Type B pancreatic cell (in vitro differentiated cells): ENCODE measurements around the gene C11orf54. TPM values are rescaled to one million over a fixed set of nuclear protein-coding genes. Genes with fewer than 3 reads are reported as not detected.

Experiments
- DNase-seq: peaks from one replicate; pipeline ENCODE4 v3.0.0; 2021; ENCODE audit warnings: mixed read lengths; ENCODE audit not compliant: unreplicated experiment; ENCODE audit errors: extremely low spot score
- H3K27ac Mint-ChIP-seq: 2 replicates; pipeline ENCODE4 v1.8.0; 2021; ENCODE audit warnings: mild to moderate bottlenecking, mixed read lengths
- H3K27me3 Mint-ChIP-seq: 2 replicates; pipeline ENCODE4 v1.8.0; 2021; ENCODE audit warnings: mixed read lengths
- H3K36me3 Mint-ChIP-seq: 2 replicates; pipeline ENCODE4 v1.8.0; 2021; ENCODE audit warnings: mixed read lengths
- H3K4me1 Mint-ChIP-seq: one replicate; pipeline ENCODE4 v1.8.0; 2021; ENCODE audit warnings: mixed read lengths; ENCODE audit not compliant: unreplicated experiment
- H3K4me3 Mint-ChIP-seq: 2 replicates; pipeline ENCODE4 v1.8.0; 2021; ENCODE audit warnings: mild to moderate bottlenecking, mixed read lengths
- H3K9me3 Mint-ChIP-seq: 2 replicates; pipeline ENCODE4 v1.8.0; 2021; ENCODE audit warnings: mixed read lengths
- total RNA-seq: library from RNA; stranded (reverse); gene quantifications from 2 replicates; pipeline ENCODE4 v1.2.1, GENCODE V29; 2021; ENCODE audit warnings: low replicate concordance
- TF ChIP-seq, protein P1 (sequence below): fragments of 200-600 bp; sonication (generic); conservative IDR thresholded peaks from 2 replicates; pipeline ENCODE4 v1.5.0; 2021; ENCODE audit warnings: antibody characterized with exemption, mild to moderate bottlenecking

The C11orf54 gene
- total RNA-seq, 1 donor from 2014 or later: 29.9 TPM

DNA sequence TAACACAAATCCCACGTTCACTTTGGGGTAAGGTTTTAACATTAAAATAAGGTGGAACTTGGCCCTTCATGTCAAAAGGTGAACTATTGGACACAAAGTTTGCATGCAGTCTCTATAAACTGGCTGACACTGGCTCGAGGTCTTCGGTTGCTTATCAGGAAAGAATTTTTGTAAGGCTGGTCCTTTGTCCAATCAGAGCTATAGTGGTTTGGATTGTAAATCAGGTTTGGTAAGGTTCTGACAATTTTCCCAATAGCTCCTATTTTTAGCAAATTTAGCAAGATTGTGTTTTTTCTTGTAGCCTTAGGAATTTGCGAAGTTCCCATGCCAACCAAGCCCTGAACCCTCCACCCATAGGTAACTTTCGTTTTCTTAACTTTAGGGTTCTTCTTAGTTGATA, 25.0 kb downstream of the C11orf54 start:
- no peak overlapping the region for H3K4me3 Mint-ChIP-seq
- H3K36me3 Mint-ChIP-seq: no peaks in the 10 kb centered on the region
- TF ChIP-seq, protein P1, sequence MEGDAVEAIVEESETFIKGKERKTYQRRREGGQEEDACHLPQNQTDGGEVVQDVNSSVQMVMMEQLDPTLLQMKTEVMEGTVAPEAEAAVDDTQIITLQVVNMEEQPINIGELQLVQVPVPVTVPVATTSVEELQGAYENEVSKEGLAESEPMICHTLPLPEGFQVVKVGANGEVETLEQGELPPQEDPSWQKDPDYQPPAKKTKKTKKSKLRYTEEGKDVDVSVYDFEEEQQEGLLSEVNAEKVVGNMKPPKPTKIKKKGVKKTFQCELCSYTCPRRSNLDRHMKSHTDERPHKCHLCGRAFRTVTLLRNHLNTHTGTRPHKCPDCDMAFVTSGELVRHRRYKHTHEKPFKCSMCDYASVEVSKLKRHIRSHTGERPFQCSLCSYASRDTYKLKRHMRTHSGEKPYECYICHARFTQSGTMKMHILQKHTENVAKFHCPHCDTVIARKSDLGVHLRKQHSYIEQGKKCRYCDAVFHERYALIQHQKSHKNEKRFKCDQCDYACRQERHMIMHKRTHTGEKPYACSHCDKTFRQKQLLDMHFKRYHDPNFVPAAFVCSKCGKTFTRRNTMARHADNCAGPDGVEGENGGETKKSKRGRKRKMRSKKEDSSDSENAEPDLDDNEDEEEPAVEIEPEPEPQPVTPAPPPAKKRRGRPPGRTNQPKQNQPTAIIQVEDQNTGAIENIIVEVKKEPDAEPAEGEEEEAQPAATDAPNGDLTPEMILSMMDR: no peak
- H3K27me3 Mint-ChIP-seq: no peaks in the 10 kb centered on the region
- no peaks in the 10 kb centered on the region for H3K4me1 Mint-ChIP-seq
- H3K27ac Mint-ChIP-seq: no peak overlapping the region
- no peaks in the 10 kb centered on the region for H3K9me3 Mint-ChIP-seq
- no peak for DNase-seq

DNA sequence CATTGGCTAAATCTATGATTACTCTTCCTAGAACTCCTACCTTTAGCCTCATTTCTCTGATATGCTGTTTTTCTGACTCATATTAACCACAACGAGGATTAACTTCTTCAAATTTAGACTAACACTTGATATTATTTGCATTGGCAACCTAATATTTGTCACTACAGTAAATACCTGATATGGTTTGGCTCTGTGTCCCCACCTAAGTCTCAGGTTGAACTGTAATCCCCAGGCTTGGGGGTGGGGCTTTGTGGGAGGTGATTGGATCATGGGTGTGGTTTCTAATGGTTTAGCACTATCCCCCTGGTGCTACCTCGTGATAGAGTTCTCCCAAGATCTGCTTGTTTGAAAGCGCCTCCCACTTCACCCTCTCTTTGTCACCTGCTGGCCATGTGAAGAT, 25.5 kb downstream of the C11orf54 start:
- Mint-ChIP-seq H3K4me1 (no peaks in the 10 kb centered on the region), H3K4me3 (no peak overlapping the region), H3K9me3 (no peaks in the 10 kb centered on the region), H3K27me3 (no peaks in the 10 kb centered on the region), H3K27ac (no peak overlapping the region), H3K36me3 (no peaks in the 10 kb centered on the region)
- TF ChIP-seq, protein P1: no peak
- no peak for DNase-seq

DNA sequence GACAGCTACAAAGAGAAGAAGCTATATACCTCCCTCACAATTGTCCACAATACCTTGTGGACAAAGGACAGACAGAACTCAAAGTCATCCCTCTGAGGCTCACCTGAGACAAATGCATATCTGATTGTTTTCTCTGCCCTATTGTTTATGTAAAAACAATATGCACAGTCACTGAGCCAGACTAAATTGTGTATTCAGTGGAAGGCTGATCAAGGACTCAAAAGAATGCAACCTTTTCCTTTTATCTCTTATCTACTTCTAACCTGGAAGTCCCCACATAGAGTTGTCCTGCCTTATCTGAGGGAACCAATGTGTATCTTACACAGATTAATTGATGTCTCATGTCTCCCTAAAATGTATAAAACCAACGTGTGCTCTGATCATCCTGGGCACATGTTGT, 28.7 kb downstream of the C11orf54 start:
- no peak overlapping the region for H3K27ac Mint-ChIP-seq
- no peaks in the 10 kb centered on the region for H3K36me3 Mint-ChIP-seq

DNA sequence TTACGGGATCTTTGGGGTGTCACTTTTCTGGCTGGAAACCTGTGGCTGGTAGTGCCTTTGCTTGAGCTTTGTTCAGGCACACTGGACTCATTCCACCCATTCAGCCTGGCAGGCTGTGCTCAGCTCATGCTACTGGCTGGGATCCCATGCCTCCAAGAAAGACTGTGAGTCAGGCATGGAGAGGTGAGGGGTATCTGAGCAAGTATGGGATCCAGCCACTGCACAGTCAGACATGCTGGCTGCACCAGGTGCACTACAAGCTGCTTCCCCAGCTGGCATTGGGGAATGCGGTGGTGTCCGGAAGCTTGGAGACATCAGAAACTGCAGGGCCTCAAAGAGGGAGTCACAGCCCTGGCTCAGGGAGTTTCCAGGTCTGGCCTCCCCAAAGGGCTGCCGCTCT, 30.7 kb downstream of the C11orf54 start:
- Mint-ChIP-seq H3K36me3 (no peaks in the 10 kb centered on the region), H3K27ac (no peak overlapping the region), H3K4me1 (no peaks in the 10 kb centered on the region), H3K27me3 (no peaks in the 10 kb centered on the region), H3K4me3 (no peak overlapping the region), H3K9me3 (no peaks in the 10 kb centered on the region)
- TF ChIP-seq, protein P1: no peak
- no peak for DNase-seq

More for the DNA sequence above, 28.7 kb downstream of the C11orf54 start:
- TF ChIP-seq, protein P1: no peak
- no peak for DNase-seq
- no peaks in the 10 kb centered on the region for H3K27me3 Mint-ChIP-seq
- H3K9me3 Mint-ChIP-seq: no peaks in the 10 kb centered on the region
- H3K4me3 Mint-ChIP-seq: no peak overlapping the region
- no peaks in the 10 kb centered on the region for H3K4me1 Mint-ChIP-seq

DNA sequence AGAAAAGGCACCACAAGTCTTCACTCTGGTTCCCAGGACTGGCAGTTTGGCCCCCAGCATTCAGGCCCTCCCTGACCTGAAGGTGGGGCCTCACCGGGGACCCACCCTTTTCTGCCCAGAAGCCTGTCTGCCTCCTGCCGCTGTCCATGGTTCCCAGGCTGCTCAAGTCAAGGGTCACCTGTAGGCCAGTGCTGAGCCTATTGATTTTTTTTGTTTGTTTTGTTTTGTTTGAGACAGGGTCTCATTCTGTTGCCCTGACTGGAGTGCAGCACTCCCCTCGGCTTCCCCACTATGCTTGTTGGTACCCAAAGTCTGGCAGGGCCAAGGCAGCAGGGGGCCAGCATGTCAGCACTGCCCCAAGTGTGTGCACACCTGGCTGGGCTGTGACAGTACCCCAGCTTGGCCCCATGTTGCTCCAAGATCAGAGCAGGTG, 31.6 kb downstream of the C11orf54 start:
- TF ChIP-seq, protein P1: no peak
- no peak overlapping the region for H3K27ac Mint-ChIP-seq
- no peaks in the 10 kb centered on the region for H3K9me3 Mint-ChIP-seq
- H3K27me3 Mint-ChIP-seq: no peaks in the 10 kb centered on the region
- DNase-seq: no peak
- H3K4me1 Mint-ChIP-seq: no peaks in the 10 kb centered on the region
- no peak overlapping the region for H3K4me3 Mint-ChIP-seq
- no peaks in the 10 kb centered on the region for H3K36me3 Mint-ChIP-seq
